Renal cortical epithelial cell (primary cell): ENCODE measurements around the gene TBC1D14. TPM values are rescaled to one million over a fixed set of nuclear protein-coding genes. Genes with fewer than 3 reads are reported as not detected.
A peak's percentile ranks its signal among the peaks of the same experiment; 100 is the strongest.
"Not testable (repeated sequence)": the region's sequence is repeated elsewhere in the genome, so short reads cannot be mapped to it uniquely, and the experiment has no call there.

ENCODE experiments used
- DNase-seq: peaks from one replicate; pipeline ENCODE4 v3.0.0-alpha.2; 2011; ENCODE audit warnings: low read depth
- total RNA-seq: library from RNA; depleted of rRNA; stranded (reverse); fragments of >200 nt; gene quantifications from 2 replicates; pipeline ENCODE4 v1.2.3, GENCODE V29; 2014

TBC1D14 gene
- total RNA-seq, 1 donor from 2014 or later: 94.0 TPM

GRCh38 chr4:6910340-6910959 lies 824 bp downstream of the TBC1D14 start:
- no peak for DNase-seq

GRCh38 chr4:6910960-6911874 lies 1.6 kb downstream of the TBC1D14 start:
- no peak for DNase-seq

GRCh38 chr4:6911917-6912316 lies 2.3 kb downstream of the TBC1D14 start:
- not testable (repeated sequence) for DNase-seq

GRCh38 chr4:6912441-6912840 lies 2.8 kb downstream of the TBC1D14 start:
- no peak for DNase-seq

- DNase-seq: peak; percentile 81
These were observed 3.8 kb downstream of the TBC1D14 start for GRCh38 chr4:6913350-6913905.

GRCh38 chr4:6914448-6914847 lies 4.8 kb downstream of the TBC1D14 start:
- no peak for DNase-seq

GRCh38 chr4:6915041-6916005 lies 5.7 kb downstream of the TBC1D14 start:
- DNase-seq: no peak

- DNase-seq: no peak
These were observed 6.5 kb downstream of the TBC1D14 start for GRCh38 chr4:6916069-6916586.

- DNase-seq: peak; percentile 78
These were observed 7.2 kb downstream of the TBC1D14 start for GRCh38 chr4:6916587-6917460.

GRCh38 chr4:6917461-6918271 lies 8.0 kb downstream of the TBC1D14 start:
- peak; percentile 87 for DNase-seq

GRCh38 chr4:6918338-6918737 lies 8.7 kb downstream of the TBC1D14 start:
- DNase-seq: no peak

GRCh38 chr4:6920171-6920570 lies 10.5 kb downstream of the TBC1D14 start:
- no peak for DNase-seq

GRCh38 chr4:6923507-6923906 lies 13.9 kb downstream of the TBC1D14 start:
- DNase-seq: no peak

- DNase-seq: no peak
These were observed 14.7 kb downstream of the TBC1D14 start for GRCh38 chr4:6924361-6924779.

GRCh38 chr4:6925357-6925836 lies 15.8 kb downstream of the TBC1D14 start:
- DNase-seq: no peak

- DNase-seq: no peak
These were observed 16.5 kb downstream of the TBC1D14 start for GRCh38 chr4:6926081-6926480.

GRCh38 chr4:6926681-6927478 lies 17.3 kb downstream of the TBC1D14 start:
- DNase-seq: peak; percentile 69

GRCh38 chr4:6928081-6928480 lies 18.5 kb downstream of the TBC1D14 start:
- DNase-seq: no peak
